GM21515 (cell line): Measurements from ENCODE around the gene HOXA7.
A peak's percentile ranks its signal among the peaks of the same experiment; 100 is the strongest.

Source experiments
- ATAC-seq: cut with Tn5 transposase; IDR thresholded peaks from one replicate; pipeline ENCODE4 v1.9.1; 2021; ENCODE audit not compliant: unreplicated experiment

HOXA7 gene

DNA sequence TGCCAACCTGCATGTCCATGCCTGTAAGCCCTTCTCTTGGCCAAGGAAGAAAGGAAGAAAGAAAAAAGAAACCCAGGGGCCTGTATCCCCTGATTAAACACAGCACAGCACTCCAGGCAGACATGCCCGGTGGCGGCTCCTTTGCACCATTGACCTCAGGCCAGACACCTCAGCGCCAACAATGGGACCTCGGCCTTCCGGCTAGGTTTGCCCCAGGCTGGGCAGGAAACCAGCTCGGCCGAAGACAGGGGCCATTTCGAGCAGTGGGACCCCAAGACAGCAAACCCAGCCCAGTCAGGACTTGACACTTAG is 14.8 kb upstream of the HOXA7 start:
- ATAC-seq, result no peak

DNA sequence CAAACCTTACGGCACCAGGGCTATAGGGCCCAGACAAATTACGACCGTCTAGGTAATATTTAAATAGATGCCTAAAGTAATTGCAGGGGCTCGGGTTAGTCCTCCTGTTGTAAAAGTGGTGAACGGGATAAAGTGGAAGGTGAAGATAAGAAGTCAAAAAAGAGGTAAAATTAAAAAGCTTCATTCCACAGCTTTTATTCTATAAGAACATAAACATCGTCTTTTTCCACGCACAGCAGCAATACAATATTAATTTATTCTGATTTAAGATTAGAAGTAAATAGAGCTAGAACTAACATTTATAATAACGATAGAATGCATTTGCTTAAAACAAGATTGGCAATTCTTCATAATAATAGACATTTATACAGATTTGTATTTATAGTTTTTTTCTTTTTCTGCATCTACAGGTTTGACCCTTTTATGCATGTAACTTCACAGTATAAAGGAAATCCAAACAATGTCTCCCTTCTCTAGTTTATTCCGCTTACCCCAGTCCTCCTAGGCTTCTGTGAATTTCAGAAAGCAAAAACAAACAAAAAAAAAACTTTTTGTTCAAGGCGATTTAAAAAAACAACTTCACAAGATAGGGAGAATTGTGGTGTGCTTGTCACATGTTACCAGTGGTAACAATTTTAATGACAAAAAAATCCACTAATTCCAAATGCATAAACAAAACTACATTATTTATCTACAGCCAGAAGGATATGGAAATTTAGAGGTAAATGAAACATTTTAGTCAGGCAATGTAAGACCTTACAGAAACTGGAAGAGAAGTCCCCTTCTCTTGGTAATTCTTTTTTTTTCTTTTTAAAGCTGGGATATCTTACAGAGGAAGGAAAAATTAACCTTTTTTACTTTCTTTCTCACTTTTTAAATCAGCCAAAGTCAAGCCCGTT is 14.2 kb upstream of the HOXA7 start:
- no peak for ATAC-seq

DNA sequence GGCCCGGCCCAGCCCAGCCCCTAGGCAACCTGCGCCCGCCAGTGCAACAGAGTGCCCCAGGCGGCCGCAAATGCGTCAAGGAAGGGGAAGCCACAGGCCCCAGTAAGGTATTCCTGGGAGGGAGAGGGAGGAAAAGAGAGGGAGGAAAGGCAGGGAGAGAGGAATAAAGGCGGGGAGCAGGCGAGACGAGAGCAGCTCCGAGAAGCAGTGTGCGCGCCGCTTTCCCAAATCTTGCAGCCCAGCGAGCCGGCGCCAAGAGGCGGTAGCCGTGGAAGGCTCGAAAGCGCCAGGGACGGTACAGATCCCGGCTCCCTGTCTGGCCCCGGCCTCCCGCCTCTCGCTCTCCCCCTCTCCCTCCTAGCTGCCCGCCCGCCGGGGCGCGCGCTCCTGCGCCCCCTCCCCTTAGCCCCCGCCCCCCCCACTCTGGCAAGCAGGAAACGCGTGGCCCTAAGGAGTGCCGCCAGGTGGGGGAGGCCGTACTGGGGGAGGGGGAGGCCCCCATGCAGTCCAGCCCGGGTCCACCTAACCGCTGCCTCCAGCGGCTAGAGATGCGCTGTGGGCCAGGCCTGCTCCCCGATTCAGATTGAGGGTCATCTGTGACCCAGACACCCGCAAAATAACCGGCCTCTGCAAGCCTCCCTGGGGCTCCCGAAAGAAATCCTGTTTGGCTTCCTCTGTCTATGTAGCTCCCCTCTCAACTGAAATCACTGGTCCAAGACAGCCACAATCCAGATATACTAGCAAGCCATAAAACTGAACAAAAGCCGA is 13.4 kb upstream of the HOXA7 start:
- ATAC-seq, result no peak

DNA sequence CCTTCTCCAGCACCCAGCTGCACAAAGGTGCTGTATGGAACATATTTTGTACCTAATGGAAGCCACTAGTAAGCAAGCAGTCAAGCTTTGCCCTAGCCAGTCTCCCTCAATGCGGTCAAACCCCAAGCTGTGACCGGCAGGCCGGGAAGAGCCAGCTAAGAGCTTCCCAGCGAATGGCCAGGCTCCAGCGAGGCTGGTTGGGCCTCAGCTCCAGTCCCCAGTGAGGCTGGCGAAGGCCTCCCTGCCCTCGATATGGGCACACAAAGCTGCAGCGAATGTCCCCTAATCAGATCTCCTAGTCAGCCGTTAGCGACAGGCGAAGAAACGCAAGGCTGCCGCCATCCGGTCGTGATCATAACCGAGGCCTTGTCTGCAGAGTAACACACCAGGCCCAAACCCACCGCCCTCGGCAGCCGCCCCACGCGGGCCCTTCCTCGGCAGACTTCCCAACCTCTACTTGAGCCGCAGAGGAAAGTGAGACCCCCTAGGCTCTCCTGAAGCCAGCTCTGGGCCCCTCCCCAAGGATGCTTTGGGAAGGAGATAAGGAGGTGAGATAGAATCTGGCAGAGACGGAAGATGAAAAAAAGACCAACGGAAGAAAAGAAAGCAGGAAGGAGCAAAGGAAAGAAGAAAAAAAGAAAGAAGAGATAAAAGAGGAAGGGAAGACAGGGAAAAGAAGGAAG is 11.9 kb upstream of the HOXA7 start:
- no peak for ATAC-seq

DNA sequence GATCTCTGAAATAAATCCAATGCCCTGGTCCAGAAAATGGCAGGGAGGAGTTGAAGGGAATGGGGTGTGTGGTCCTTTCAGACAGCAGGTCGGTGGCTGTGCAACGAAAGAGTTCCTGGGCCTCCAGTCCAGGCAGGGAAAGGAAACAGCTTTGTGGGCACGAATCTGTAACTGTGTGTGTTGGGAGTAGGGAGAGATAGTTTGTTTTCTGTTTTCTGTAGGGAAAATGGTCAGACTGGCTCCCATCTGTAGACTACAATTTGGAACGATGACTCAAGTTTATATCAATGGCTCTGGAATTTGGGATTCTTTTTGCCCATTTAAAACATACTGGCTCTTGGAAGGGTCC is 11.4 kb upstream of the HOXA7 start:
- no peak for ATAC-seq

DNA sequence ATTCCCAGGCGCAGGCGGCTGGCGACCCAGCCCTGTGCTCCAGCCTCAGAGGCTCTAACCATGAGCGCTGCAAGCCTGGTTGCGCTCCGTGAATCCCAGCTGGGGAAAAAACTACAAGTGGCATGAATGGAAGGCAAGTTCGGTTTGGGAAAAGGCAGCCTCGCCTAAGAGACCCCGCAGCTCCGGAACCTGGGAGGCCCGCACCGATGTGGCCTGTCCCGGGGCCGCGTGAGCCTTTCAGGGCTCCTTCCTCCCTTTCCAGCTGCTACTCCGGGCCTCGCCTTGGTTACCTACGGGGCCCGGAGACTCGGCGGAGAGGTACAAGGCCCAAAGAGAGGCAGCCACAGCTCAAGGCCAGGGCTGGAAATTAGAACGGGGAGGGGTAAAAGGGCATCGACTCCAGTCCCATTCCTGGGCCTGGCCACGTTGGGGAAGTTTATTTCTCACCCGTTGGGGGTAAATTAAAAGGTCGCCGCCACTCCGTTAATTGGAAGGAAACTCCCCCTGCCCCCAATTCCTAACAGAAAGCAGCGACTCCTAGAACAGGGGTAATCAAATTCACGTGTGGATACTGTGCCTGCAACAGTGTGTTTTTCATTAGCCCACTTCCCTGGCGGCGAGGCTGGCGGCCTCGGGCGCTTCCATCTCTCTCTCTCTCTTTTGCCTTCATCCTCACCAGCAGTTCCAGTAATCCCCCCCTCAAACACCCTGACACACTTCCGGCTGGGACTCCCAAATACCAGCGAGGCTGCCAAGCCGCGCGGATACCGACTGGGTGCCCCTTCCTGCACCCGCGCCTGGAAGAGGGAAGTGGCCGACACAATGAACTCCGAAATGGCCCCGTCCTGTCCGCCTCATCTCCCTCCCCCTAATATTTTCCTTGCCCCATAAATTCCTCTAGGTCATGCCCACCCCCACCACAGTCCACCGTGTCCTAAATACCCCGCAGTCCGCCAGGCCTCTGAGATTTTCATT is 10.3 kb upstream of the HOXA7 start:
- ATAC-seq, result no peak

DNA sequence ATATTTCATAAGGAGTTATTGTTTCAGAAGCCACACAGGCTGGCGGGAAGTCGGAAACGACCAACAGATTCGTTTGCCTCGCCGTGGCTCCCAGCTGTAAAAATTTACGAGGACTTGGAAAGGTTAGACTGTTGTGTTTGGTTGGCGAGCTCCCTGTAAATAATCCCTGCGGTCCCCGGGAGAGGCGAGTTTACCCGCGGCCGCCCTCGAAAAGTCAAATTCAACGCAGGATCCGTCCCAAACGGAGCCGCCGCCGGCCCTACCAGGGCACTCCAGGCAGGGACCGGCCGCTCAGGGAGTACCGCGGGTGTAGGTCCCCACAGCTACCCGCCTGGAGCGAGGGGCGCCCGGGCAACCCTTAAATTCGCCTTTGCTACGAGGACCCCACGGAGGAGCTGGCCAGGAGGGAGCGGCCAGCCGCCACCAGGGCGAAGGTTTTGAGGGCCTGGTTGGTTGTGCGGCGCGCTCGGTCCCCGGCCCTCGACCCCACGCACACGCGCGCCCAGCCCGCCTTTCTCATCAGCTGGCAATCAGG is 9.6 kb upstream of the HOXA7 start:
- no peak for ATAC-seq

DNA sequence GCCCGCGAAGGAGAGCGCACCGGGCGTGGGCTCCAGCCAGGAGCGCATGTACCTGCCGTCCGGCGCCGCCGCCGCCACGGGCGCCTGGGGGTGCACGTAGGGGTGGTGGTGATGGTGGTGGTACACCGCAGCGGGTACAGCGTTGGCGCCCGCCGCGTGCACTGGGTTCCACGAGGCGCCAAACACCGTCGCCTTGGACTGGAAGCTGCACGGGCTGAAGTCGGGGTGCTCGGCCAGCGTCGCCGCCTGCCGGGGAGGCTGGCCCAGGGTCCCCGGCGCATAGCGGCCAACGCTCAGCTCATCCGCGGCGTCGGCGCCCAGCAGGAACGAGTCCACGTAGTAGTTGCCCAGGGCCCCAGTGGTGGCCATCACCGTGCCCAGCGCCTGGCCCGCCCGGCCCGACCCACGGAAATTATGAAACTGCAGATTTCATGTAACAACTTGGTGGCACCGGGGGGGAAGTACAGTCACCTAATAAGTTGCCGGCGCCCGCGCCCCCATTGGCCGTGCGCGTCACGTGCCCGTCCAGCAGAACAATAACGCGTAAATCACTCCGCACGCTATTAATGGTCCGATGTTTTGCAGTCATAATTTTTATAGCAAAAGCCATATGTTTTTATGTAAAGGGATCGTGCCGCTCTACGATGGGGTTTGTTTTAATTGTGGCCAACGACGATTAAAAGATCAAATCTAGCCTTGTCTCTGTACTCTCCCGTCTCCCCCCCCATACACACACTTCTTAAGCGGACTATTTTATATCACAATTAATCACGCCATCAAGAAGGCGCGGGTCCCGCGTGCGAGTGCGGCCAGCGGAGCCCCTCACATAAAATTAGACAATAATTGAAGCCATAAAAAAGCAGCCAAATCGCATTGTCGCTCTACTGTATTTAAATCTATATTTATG is 8.9 kb upstream of the HOXA7 start, which contains the start of gene HOXA9:
HOXA9 (minus strand) TSS at position 449 of the 907 bp plus-strand sequence; CDS start at position 369, 80 bp downstream.
- ATAC-seq, result no peak

DNA sequence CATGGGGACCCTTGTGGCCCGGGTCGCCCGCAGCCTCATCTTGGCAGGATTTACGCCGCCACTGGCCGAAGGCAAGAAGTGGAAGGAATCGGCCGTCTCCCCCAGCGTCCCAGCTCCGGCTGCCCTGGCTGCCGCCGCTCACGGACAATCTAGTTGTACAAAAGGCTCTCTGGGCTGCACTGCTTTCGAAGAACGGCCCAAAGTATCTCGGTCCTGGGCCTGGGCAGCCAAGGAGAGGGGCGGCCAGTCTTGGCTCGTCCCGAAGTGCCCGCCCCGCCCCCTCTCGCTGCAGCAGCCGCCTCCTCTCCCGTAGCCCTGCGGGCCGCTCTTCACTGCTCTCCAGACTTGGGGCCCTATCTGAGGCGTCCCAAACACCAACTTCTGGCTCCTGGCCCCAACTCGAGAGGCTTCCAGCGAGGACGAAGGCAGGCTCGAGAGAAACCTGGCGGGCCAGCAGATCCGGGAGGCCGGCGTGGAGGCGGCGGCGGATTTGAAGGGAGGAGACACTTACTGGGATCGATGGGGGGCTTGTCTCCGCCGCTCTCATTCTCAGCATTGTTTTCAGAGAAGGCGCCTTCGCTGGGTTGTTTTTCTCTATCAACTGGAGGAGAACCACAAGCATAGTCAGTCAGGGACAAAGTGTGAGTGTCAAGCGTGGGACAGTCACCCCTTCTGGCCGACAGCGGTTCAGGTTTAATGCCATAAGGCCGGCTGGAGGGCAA is 8.1 kb upstream of the HOXA7 start:
- no peak for ATAC-seq

DNA sequence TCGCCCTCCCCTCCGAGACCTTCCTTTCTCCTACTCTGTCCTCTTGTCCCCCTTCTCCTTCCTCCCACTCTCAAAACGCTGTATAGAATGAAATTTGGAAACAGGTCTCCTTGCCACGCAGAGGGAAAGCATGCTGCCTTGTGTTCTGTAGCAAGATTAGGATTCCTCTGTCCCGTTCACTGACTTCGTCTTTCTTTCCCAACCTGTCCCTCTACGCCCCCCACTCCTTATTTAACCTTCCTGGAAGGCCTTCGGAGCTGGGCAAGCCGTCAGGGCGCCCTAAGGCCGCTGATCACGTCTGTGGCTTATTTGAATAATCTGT is 7.5 kb upstream of the HOXA7 start:
- ATAC-seq, result no peak

DNA sequence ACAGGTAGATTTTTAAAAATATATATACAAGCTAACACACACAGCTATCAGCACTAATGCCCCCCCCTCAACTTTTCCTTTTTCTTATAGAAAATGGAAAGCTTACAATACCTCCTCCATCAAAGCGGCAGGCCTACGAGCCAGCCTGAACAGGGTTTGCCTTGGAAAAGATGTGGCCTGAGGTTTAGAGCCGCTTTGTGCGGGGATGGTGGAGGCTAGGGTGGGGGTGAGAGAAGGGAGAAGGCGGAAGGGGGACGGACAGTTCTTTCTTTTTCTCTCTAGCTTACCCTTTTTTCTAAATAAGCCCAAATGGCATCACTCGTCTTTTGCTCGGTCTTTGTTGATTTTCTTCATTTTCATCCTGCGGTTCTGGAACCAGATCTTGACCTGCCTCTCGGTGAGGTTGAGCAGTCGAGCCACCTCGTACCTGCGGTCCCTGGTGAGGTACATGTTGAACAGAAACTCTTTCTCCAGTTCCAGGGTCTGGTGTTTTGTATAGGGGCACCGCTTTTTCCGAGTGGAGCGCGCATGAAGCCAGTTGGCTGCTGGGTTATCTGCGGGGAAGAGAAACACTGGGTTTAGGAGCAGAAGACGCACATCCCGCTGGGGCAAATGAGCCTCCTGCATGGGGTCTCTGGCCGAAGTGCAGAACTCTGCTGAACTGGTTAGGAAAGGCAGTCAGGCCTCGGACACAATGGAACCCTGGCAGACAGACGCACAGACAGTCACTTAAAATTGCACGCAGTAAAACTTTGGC is 7.0 kb upstream of the HOXA7 start:
- ATAC-seq, result no peak

DNA sequence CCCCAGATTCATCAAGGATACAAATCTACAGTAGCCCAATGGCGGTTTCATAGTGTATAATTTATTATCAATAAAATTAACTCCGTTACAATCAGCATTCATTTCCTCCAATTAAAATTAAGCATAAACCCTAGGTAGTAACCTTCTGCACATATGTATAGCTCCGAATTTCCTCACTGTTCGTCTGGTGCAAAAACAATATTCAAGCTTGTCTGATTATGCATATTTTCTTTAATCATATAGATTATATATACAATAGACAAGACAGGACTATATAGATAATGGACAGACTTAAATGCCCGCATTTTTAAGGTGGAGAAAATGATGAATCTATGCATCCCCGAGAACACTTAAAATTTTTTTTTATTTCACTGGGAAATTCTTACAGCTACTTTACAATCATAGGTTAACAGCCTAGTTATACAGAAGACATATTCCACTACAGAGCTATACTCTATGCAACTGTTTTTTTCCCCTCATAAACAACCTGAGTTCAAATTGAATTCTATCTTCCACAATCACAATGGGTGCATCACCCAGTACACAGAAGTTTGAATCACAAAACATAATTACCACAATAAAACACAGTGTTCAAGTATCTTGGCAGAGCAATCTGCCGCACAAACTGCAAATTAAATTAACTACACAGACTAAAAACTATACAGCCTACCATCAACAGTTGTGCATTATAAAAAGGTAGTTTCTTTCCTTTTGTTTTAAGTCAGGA is 6.2 kb upstream of the HOXA7 start:
- no peak for ATAC-seq

DNA sequence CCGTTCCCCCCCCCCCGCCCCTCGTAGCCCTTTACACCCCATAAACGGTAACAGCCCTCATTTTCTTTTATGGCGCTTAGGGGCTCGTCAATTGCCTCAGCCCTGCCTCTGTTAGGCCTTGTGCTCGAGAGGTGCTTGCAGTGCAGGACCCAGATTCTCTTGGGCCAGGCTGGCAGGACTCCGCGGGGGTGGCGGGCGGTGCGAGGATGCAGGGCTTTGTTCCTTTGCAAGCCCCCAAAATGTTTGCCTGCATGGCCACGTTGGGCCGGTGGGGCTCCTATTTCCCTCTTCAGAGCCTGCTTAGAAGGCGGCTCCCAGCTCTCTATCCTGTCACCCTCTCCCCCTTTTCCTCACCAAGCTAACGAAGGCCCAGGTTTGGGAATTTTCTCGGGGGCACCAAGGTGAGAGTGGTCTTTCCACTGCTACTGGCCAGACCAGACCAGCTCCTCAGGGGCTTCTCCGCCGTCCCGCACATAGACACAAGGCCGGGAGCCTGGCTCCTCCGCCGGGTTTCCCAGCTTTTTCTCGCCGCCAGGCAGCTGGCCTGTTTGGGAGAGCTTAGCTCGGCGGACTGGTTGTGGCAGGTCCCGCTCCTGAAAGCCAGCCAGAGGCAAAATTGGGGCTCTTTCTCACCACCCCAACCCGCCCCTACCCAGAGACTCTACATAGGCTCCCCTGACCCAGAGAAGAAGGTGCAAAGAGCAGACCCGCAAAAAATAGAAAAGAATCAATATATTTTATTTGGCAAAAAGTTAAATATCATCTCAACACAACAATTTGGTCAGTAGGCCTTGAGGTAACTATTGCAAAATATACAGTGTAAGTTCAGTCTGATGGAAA is 5.5 kb upstream of the HOXA7 start:
- no peak for ATAC-seq

DNA sequence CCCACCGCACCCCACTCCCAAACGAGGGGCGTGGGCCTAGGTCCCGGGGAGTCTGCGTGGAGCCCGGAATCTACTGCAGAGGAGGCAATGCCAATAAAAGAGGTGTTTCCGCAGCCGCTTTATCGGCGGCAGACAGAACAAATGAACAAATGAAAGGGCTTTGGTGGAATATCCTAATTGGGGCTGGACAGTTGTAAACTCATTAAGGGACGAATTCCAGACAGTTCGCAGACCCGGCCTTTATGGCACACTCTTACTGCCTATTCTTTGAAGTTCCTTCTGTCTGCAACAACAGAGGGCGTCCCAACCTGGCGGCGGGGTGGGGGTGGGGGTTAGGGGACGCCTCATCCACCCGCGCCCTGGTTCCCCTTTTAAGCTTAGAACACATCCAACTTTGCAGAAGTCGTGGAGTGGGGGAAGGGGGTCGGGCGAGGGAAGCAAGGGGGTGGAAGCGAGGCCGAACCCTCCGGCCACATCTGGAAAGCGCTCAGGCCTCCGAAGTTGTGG is 4.8 kb upstream of the HOXA7 start:
- no peak for ATAC-seq

DNA sequence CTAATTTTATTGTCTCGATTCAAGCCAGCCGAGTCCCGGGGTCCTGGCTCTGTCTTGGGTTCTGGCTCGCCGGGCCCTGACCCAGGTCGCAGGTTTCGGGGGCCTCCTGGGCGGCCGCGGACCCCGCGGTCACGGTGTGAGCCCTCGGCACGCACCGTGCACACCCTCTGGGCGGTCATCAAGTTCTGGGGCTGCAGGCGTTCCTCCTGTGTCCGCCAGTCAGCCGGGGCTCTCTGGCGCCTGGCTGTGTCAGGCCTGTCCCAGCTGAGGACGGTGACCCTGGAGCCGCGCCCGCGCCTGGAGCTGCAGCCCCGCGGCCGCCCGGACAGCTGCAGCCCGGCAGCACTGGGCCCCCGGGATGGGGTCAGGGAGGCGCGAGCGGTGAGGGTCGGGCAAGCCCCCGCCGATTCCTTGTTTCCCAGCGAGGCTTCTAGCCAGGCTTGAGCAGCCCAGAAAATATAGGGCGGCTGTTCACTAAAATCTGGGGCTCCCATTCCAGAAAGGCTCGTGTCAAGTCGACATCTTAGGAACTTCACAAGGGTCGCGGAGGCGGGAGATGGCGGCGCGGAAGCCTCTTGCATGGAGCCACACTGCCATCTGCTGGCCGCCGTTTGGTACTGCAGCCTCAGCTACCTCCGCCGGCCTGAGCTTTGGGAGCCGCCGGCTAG is 4.2 kb upstream of the HOXA7 start:
- ATAC-seq, result peak; percentile 70

DNA sequence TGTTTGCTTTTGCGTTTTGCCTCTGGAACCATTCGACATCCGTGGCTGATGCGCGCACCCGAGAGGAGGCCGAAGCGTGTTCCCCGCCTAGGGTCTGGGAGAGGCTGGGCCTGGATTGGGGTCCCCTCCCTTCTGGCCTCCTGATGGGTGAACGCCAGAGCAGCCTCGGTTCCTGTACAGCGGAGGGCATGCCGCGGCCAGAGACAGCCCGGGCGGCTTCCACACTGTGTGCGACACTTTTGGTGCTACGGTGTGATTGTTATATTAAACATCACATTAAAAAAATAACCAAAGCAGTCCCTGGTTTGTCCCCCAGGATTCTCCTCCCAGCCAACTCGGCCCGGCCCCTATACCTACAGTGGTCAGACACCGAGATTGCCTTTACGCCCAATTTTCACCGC is 3.7 kb upstream of the HOXA7 start:
- no peak for ATAC-seq
